Activated naive CD4-positive, alpha-beta T cell treated with anti-CD3 and anti-CD28 coated beads, Interleukin-2, amount 50 U/mL, for 16 hours (primary cell): ENCODE data around the gene CHAF1A.

Experiments
- DNase-seq: peaks from one replicate; pipeline ENCODE4 v3.0.0-alpha.2; 2020

The CHAF1A gene

GRCh38 chr19:4402171-4403004 is at the start of gene CHAF1A:
Gene CHAF1A, plus strand, starts transcription at chr19:4402640. Its CDS starts 123 bp downstream, at chr19:4402763.
- peak; percentile 99 for DNase-seq

GRCh38 chr19:4352701-4353121 is 49.7 kb upstream of the CHAF1A start:
- DNase-seq = peak; percentile 70

GRCh38 chr19:4354282-4354681 is 48.2 kb upstream of the CHAF1A start:
- DNase-seq = no peak

- DNase-seq = no peak
Measured at GRCh38 chr19:4354897-4355296, 47.5 kb upstream of the CHAF1A start.

- DNase-seq = no peak
Measured at GRCh38 chr19:4357095-4357797, 45.2 kb upstream of the CHAF1A start.

- no peak for DNase-seq
Measured at GRCh38 chr19:4357921-4358326, 44.5 kb upstream of the CHAF1A start.

- no peak for DNase-seq
Measured at GRCh38 chr19:4358709-4359626, 43.5 kb upstream of the CHAF1A start.

GRCh38 chr19:4359627-4360000 is 42.8 kb upstream of the CHAF1A start:
- no peak for DNase-seq

- no peak for DNase-seq
Measured at GRCh38 chr19:4360081-4360569, 42.3 kb upstream of the CHAF1A start.

- DNase-seq = no peak
Measured at GRCh38 chr19:4360641-4361151, 41.7 kb upstream of the CHAF1A start.

GRCh38 chr19:4361152-4362046 is 41.0 kb upstream of the CHAF1A start:
- no peak for DNase-seq

GRCh38 chr19:4362101-4362828 is 40.2 kb upstream of the CHAF1A start:
- DNase-seq = no peak

GRCh38 chr19:4362831-4363545 is 39.5 kb upstream of the CHAF1A start:
- DNase-seq = no peak

GRCh38 chr19:4363571-4364304 is 38.7 kb upstream of the CHAF1A start:
- DNase-seq = no peak

- no peak for DNase-seq
Measured at GRCh38 chr19:4365341-4365740, 37.1 kb upstream of the CHAF1A start.

- DNase-seq = no peak
Measured at GRCh38 chr19:4365791-4366665, 36.4 kb upstream of the CHAF1A start.

GRCh38 chr19:4366666-4367335 is 35.6 kb upstream of the CHAF1A start:
- DNase-seq = no peak

- DNase-seq = no peak
Measured at GRCh38 chr19:4367336-4367723, 35.1 kb upstream of the CHAF1A start.
